Mucosa of stomach (tissue), 1 donor: ENCODE results near the gene CABP7.

ENCODE experiments used
- H3K27me3 ChIP-seq: one replicate; pipeline ENCODE4 v1.7.0; 2013; ENCODE audit warnings: mild to moderate bottlenecking, low read length; ENCODE audit not compliant: control insufficient read depth, insufficient read depth
- H3K36me3 ChIP-seq: one replicate; pipeline ENCODE4 v1.7.0; 2013; ENCODE audit warnings: low read length; ENCODE audit not compliant: control insufficient read depth, insufficient read depth
- H3K4me1 ChIP-seq: one replicate; pipeline ENCODE4 v1.7.0; 2013; ENCODE audit warnings: mild to moderate bottlenecking, low read length; ENCODE audit not compliant: control insufficient read depth, insufficient read depth
- H3K4me3 ChIP-seq: one replicate; pipeline ENCODE4 v1.7.0; 2013; ENCODE audit warnings: low read length
- H3K9ac ChIP-seq: one replicate; pipeline ENCODE4 v1.7.0; 2013; ENCODE audit warnings: mild to moderate bottlenecking, low read length, moderate library complexity
- H3K9me3 ChIP-seq: one replicate; pipeline ENCODE4 v1.7.0; 2013; ENCODE audit warnings: mild to moderate bottlenecking, low read length, moderate library complexity; ENCODE audit not compliant: control insufficient read depth
- donor health status: Pancreatic carcinoma.

The CABP7 gene

GRCh38 chr22:29758959-29759358, 39.2 kb downstream of the CABP7 start:
- H3K9ac ChIP-seq, result no peak overlapping the region

DNA sequence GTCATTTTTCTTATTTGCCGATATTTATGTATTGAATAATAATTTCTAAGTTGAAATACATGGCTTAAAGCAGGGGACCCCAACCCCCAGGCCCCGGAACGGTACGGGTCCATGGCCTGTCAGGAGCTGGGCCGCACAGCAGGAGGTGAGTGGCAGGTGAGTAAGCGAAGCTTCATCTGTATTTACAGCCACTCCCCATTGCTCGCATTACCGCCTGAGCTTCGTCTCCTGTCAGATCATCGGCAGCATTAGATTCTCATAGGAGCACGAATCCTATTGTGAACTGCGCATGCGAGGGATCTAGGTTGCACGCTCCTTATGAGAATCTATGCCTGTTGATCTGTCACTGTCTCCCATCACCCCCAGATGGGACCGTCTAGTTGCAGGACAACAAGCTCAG, 42.5 kb downstream of the CABP7 start:
- Histone ChIP-seq H3K4me1 (peaks cover 7% of the 10 kb centered on the region), H3K27me3 (no peaks in the 10 kb centered on the region), H3K9ac (no peak overlapping the region), H3K4me3 (no peak overlapping the region), H3K36me3 (no peaks in the 10 kb centered on the region), H3K9me3 (no peaks in the 10 kb centered on the region)

More at GRCh38 chr22:29758959-29759358, 39.2 kb downstream of the CABP7 start:
- Histone ChIP-seq H3K4me1 (no peaks in the 10 kb centered on the region), H3K9me3 (no peaks in the 10 kb centered on the region), H3K27me3 (no peaks in the 10 kb centered on the region), H3K36me3 (no peaks in the 10 kb centered on the region), H3K4me3 (no peak overlapping the region)

GRCh38 chr22:29765905-29766631, 46.3 kb downstream of the CABP7 start:
- no peaks in the 10 kb centered on the region for H3K27me3 ChIP-seq
- peaks cover 8% of the 10 kb centered on the region for H3K36me3 ChIP-seq
- H3K4me1 ChIP-seq, result peaks cover 7% of the 10 kb centered on the region
- H3K9me3 ChIP-seq, result no peaks in the 10 kb centered on the region
- H3K9ac ChIP-seq, result peak overlapping the region; percentile 96
- peak overlapping the region; percentile 65 for H3K4me3 ChIP-seq

DNA sequence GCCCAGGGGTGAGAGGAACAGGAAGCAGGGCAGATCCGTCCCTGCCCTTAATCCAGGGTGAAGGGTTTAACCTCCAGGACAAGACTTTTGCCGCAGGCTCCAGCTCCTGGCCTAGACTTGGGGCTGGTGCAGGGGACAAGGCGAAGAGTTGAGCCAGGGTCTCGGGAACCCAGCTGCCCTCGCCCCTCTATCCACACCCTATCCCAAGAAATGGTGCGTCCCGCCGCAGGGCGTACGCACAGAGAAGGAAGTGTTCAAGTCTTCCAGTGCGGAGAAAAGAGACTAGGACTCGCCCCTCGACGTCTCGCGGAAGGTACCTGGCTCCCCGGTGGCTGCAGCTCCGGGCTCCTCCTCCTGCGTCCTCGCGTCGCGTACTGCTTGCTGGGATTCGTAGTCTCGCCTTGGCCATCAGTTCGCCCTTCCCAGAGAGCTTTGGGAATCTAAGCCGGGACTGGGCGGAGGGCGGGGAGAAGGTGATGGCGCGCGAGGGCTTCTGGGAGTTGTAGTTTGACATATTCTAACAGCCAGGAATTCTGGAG, 46.9 kb downstream of the CABP7 start, which contains the start of gene ZMAT5:
Gene ZMAT5 (minus strand): TSS at position 376 of the 539 bp plus-strand sequence. CDS start 18,463 bp downstream, outside the sequence.
- Histone ChIP-seq H3K9ac (peak within 1 kb of the TSS; percentile 96), H3K4me3 (peak within 1 kb of the TSS; percentile 95), H3K4me1 (peaks cover 7% of the 10 kb centered on the region), H3K36me3 (peaks cover 8% of the 10 kb centered on the region), H3K9me3 (no peaks in the 10 kb centered on the region), H3K27me3 (no peaks in the 10 kb centered on the region)

GRCh38 chr22:29767171-29768051, 47.6 kb downstream of the CABP7 start, which contains the start of gene UQCR10:
TSS of gene UQCR10 (plus strand) at chr22:29767369. CDS start at chr22:29767399, 30 bp downstream.
- H3K4me3 ChIP-seq, result peak within 1 kb of the TSS; percentile 95

DNA sequence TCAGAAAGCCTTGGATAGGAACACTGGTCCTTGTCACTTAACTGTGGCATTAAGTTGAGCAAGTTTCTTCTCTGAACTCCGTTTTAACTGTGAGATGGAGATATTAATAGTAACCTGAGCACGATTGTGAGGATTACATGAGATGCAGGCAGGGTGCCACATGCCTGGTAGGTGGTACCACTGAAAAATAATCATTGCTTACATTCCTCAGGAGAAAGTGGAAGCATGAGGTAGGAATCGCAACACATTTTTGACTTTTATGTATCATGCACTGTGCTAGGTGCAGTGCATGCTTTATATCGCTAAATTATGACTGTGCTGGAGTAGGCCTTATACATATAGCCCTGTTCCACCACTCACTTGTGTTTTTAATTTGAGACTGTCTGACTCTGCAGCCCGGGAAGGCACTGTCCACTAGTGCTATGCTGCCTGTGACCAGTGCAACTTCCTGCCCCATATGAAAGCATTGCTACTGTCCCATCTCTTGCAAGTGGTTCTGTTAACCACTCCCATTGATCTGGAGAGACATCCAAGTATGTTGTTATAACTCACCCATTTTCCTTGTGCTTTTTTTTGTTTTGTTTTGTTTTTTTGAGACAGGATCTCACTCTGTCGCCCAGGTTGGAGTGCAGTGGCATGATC, 48.4 kb downstream of the CABP7 start:
- Histone ChIP-seq H3K9ac (peak overlapping the region; percentile 96), H3K36me3 (peaks cover 8% of the 10 kb centered on the region)

More at GRCh38 chr22:29767171-29768051, 47.6 kb downstream of the CABP7 start, which contains the start of gene UQCR10:
- H3K36me3 ChIP-seq, result peaks cover 8% of the 10 kb centered on the region
- no peaks in the 10 kb centered on the region for H3K27me3 ChIP-seq
- H3K4me1 ChIP-seq, result peaks cover 7% of the 10 kb centered on the region
- H3K9me3 ChIP-seq, result no peaks in the 10 kb centered on the region
- H3K9ac ChIP-seq, result peak within 1 kb of the TSS; percentile 96

DNA sequence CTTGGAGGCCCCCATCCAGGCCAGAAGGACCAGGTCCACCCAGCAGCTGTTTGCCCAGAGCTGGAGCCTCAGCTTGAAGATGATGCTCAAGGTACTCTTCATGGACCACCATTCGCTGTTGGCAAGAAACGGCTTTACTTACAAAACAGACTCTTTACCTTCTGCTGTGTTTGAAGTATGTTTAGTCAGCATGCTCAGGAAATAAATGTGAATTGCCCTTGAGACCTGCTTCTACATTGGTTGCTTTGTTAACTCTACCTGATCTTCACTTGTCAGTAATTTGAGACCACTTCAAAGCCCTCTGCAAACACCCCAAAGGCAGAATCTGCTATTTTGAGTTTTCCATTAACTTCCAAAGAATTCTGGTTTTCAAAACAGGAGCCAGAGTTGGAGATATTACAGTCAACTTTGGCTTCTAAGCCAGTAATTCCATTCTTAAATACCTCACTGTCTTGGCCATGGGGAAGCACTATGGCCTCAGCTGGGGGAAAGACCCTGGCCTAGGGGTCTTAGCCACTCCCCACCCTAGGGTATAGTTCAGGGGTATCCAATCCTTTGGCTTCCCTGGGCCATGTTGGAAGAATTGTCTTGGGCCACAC, 50.0 kb downstream of the CABP7 start:
- Histone ChIP-seq H3K27me3 (no peaks in the 10 kb centered on the region), H3K9me3 (no peaks in the 10 kb centered on the region), H3K4me1 (peaks cover 15% of the 10 kb centered on the region), H3K36me3 (peaks cover 8% of the 10 kb centered on the region), H3K4me3 (no peak overlapping the region), H3K9ac (no peak overlapping the region)

More for the DNA sequence above, 48.4 kb downstream of the CABP7 start:
- Histone ChIP-seq H3K4me3 (peak overlapping the region; percentile 95), H3K9me3 (no peaks in the 10 kb centered on the region), H3K27me3 (no peaks in the 10 kb centered on the region), H3K4me1 (peaks cover 11% of the 10 kb centered on the region)

DNA sequence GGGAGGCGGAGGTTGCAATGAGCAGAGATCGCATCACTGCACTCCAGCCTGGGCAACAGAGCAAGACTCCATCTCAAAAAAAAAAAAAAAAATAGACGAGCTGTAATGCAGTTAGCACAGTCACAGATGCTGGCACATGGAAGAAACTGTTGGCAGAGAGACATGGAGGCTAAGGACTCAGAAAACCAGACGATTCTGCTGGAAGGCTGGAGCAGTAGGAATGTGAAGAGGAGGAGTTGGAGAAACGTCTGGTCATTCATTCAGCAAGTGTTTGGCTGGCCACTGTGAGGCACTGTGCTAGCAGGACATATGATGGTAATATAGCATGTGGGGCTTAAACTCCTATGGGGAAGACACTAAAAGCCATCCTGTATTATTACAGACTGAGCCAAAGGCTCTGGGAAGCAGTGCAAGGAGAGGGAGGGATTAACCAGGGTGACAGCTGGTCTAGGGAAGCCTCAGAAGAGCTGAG, 52.4 kb downstream of the CABP7 start:
- Histone ChIP-seq H3K4me3 (no peak overlapping the region), H3K36me3 (peaks cover 8% of the 10 kb centered on the region), H3K27me3 (no peaks in the 10 kb centered on the region), H3K9me3 (no peaks in the 10 kb centered on the region), H3K4me1 (peaks cover 13% of the 10 kb centered on the region), H3K9ac (no peak overlapping the region)

DNA sequence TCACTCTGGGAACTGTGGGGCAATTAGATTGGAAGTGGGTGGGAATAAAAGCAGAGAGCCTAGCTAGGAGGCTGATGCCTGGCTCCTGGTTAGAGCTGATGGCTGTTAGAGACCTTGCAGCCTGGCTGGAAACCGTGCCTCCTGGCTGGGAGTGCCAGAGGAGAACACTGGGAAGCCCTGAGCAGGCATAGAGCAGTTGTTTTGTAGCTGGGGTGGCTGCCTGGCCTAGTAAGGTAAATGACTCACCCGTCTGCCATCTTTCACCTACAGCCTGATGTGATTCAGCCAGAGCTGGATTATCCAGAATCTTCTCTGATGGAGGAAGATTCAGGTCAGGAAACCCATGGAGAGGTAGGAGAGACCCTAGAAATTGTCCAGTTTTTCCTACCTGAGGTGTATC, 53.4 kb downstream of the CABP7 start:
- Histone ChIP-seq H3K36me3 (peaks cover 8% of the 10 kb centered on the region), H3K9ac (no peak overlapping the region), H3K9me3 (no peaks in the 10 kb centered on the region), H3K27me3 (no peaks in the 10 kb centered on the region), H3K4me1 (peaks cover 21% of the 10 kb centered on the region), H3K4me3 (no peak overlapping the region)

DNA sequence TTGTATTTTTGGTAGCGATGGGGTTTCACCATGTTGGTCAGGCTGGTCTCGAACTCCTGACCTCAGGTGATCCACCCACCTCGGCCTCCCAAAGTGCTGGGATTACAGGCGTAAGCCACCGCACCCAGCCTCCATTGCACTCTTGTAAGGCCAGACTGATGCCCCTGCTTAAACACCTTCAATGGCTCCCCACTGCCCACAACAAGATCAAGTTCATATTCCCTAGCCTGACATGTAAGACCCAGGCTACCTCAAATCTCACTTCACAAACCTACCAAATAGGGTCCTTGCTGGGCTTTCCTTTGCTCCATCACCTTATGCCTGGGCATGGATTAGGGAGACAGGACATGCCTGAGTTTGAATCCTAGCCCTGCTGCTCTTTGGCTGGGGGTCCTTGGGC, 60.4 kb downstream of the CABP7 start:
- Histone ChIP-seq H3K4me3 (no peak overlapping the region), H3K4me1 (peaks cover 61% of the 10 kb centered on the region), H3K36me3 (no peaks in the 10 kb centered on the region), H3K9me3 (no peaks in the 10 kb centered on the region), H3K27me3 (no peaks in the 10 kb centered on the region), H3K9ac (no peak overlapping the region)
